ENCODE data around the gene ALDH6A1. TPM values are rescaled to one million over a fixed set of nuclear protein-coding genes. Genes with fewer than 3 reads are reported as not detected.

The ALDH6A1 gene
- total RNA-seq, 1 donor from 2014 or later, result 12.5 TPM

- Histone ChIP-seq H3K27me3 (ENCODE audit: control insufficient read depth, insufficient read depth, low read length) (no peaks in the 10 kb centered on the region), H3K4me3 (ENCODE audit: low read depth, low read length) (no peak overlapping the region), H3K36me3 (ENCODE audit: control insufficient read depth, insufficient read depth, low read length) (peaks cover 1% of the 10 kb centered on the region)
- TF ChIP-seq CTCF (IDR thresholded peaks at IDR 0.05; ENCODE audit: insufficient read depth, low read length, poor library complexity, severe bottlenecking), result no peak
- no peak for DNase-seq (ENCODE audit: low read depth)
Measured at GRCh38 chr14:74014299-74014698, 70.0 kb downstream of the ALDH6A1 start.

- TF ChIP-seq CTCF (IDR thresholded peaks at IDR 0.05; ENCODE audit: insufficient read depth, low read length, poor library complexity, severe bottlenecking), result no peak
- Histone ChIP-seq H3K4me3 (ENCODE audit: low read depth, low read length) (no peak overlapping the region), H3K36me3 (ENCODE audit: control insufficient read depth, insufficient read depth, low read length) (peaks cover 1% of the 10 kb centered on the region), H3K27me3 (ENCODE audit: control insufficient read depth, insufficient read depth, low read length) (no peaks in the 10 kb centered on the region)
- no peak for DNase-seq (ENCODE audit: low read depth)
Measured at GRCh38 chr14:74008843-74009499, 75.3 kb downstream of the ALDH6A1 start.

Other genes starting within 250 kb of the ALDH6A1 start
- gene PTGR2, start 232.6 kb downstream of the ALDH6A1 start, total RNA-seq, result 5.7 and 7.0 TPM in 2 replicates
- gene ZNF410, start 197.6 kb downstream of the ALDH6A1 start, total RNA-seq, result 47.8 and 56.7 TPM in 2 replicates
- 4.8 and 5.5 TPM in 2 replicates for gene FAM161B, start 134.4 kb downstream of the ALDH6A1 start, total RNA-seq
- 24.4 and 34.0 TPM in 2 replicates for gene COQ6, start 134.2 kb downstream of the ALDH6A1 start, total RNA-seq
- 11.4 and 13.7 TPM in 2 replicates for gene ENTPD5, start 65.2 kb downstream of the ALDH6A1 start, total RNA-seq
- gene BBOF1, start 65.1 kb downstream of the ALDH6A1 start, total RNA-seq, result 6.7 and 9.2 TPM in 2 replicates
- gene LIN52, start 503 bp upstream of the ALDH6A1 start, total RNA-seq, result 7.8 and 8.3 TPM in 2 replicates
- gene VSX2, start 155.0 kb upstream of the ALDH6A1 start, total RNA-seq, result not detected in 2 replicates
- 61.1 and 63.7 TPM in 2 replicates for gene ABCD4, start 218.5 kb upstream of the ALDH6A1 start, total RNA-seq